Middle frontal gyrus (tissue), 1 donor: ENCODE results near the gene DNAJC7.
"Not testable (repeated sequence)": the region's sequence is repeated elsewhere in the genome, so short reads cannot be mapped to it uniquely, and the experiment has no call there.

ENCODE experiments used
- DNase-seq: peaks from one replicate; pipeline ENCODE4 v3.0.0-alpha.2; 2015; ENCODE audit warnings: low spot score; ENCODE audit errors: extremely low spot score

Gene DNAJC7

DNA sequence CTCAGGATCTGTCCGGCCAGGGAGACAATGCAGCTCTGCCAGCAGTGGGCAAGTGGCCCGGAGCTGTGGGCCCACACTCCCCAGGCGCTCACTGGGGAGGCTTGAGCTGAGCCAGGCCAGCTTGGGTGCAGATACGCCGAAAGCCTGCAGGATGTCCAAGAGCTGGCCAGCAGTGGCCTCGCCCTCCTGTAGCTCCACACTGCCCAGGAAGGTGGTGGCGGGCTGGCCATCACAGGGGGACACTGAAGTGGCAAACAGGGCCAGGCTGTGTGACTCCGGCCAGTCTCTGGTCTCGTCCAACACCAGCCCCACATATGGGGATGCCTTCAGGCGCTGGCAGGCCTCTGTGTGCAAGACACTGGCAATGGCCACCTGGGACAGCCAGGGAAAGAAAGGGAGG lies 23.6 kb upstream of the DNAJC7 start:
- no peak for DNase-seq

- DNase-seq = no peak
Measured at GRCh38 chr17:42039794-42040763, 22.8 kb upstream of the DNAJC7 start.

DNA sequence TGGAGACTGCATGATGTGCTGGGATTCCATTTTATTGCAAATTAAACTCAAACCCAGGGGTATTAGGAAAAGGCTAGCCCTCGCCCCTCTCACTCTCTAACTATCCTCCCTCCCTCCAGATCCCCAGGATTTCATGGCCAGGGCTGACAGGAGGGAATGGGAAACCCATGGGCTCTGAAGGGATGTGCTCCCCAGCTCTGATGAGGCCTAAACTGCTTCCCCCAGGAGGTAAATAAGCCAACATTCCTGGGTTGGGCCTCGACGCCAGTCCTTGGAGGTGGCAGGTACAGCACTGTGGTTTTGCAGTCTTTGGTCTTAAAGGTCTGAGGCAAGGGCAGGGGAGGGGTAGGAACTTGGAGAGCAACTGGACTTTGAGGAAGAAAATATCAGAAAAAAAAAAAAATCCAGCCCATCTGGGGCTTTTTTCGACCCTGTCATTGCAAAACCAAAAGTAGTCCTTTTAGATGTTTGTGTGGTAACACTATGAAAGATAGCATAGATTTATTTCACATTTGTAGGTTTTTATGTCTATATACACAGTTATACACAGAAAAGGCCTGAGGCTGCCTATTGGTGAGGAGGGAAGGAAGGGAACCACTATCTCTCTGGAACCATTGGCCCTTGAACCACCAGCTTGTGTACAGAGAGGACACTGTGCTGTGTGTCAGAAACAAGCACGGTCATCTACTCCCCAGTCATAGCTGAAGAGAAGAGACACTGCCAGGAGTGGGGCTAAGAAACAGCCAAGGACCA lies 21.2 kb upstream of the DNAJC7 start:
- DNase-seq = no peak

- no peak for DNase-seq
Measured at GRCh38 chr17:42034059-42034458, 16.8 kb upstream of the DNAJC7 start.

- DNase-seq = no peak
Measured at GRCh38 chr17:42031584-42031983, 14.3 kb upstream of the DNAJC7 start.

DNA sequence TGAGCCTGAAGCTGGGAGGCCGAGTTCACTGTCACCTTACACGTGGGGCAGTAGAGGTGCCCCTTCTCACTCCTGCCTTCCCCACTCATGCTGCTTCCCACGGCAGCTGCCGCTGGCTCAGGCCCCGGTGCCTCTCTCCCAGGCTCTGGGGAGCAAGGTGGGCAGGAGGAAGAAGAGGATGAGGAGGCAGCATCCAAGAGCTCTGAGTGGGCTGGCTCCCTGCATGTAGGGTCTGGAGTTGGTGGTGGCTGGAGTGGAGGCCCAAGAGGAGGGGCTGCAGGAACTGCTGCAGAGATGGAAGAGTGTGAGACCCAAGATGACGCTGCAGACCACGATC lies 11.5 kb upstream of the DNAJC7 start:
- no peak for DNase-seq

GRCh38 chr17:42027961-42028790 lies 10.9 kb upstream of the DNAJC7 start:
- DNase-seq = no peak

DNA sequence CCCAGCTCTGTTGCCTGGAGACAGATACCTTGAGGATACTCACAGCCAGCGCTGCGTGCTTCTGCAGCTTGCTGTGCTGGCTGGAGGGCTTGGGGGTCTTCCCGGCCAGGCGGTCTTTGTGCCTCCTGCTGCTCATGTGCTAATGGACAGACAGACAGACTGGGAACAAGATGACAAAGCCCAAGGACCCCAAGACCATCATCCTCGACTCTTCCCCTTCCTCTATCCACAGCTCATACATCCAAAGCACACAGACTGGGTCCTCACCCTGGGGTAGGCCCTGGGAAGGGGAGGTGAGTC lies 10.3 kb upstream of the DNAJC7 start:
- no peak for DNase-seq

DNA sequence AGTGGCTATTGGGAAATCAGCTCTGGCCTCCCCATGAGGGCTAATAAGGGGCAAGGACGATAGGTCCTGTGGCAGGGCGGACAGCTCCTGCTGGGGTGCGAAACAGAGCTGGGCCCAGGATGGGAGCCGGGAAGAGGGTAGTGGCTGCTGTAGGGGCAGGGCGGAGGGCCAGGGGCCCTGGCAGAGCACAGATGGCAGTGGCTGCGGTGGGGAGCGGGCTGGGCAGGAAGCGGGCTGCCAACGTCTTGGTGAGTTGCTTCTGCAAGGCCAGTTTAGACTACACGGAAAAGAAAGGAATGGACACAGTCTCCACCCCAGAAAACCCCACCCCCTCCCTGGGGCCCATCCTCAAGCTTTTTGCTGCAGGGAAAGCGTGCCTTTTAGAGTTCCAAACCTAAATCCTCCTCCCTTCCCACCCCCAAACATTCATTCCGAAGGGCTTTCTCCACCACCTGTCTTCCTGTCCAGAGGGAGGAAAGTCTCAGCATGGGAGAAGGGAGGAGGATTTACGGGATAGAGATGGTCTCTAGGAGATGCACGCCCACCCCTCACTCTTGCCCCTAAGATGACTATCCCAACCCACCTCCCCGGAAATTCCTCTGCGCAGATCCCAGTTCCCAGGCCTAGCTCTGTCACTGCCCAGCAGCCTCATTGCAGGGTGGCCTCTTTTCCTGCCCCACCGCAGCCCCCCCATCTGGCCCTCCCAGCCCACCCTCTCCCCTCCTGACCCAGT lies 9.8 kb upstream of the DNAJC7 start:
- DNase-seq = no peak

GRCh38 chr17:42025936-42026335 lies 8.7 kb upstream of the DNAJC7 start:
- DNase-seq = no peak

DNA sequence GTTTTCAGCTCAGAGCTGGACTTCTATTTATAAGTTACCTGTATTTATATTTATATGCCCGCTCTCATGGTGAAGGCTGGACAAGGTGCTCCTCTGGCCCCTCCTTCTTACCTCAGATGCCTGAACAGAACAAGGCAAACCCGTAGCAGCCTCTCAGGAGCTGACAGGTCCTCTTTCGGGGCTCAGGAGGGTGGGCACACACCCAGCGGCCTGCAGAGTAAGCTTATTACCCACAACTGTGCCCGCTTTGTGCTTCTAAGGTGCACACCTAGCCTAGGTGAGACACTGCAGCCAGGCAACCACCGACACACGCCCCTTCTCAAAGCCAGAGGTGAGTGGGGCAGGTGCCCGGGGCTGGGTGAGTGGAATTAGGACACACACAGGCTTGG lies 7.9 kb upstream of the DNAJC7 start:
- DNase-seq = no peak

DNA sequence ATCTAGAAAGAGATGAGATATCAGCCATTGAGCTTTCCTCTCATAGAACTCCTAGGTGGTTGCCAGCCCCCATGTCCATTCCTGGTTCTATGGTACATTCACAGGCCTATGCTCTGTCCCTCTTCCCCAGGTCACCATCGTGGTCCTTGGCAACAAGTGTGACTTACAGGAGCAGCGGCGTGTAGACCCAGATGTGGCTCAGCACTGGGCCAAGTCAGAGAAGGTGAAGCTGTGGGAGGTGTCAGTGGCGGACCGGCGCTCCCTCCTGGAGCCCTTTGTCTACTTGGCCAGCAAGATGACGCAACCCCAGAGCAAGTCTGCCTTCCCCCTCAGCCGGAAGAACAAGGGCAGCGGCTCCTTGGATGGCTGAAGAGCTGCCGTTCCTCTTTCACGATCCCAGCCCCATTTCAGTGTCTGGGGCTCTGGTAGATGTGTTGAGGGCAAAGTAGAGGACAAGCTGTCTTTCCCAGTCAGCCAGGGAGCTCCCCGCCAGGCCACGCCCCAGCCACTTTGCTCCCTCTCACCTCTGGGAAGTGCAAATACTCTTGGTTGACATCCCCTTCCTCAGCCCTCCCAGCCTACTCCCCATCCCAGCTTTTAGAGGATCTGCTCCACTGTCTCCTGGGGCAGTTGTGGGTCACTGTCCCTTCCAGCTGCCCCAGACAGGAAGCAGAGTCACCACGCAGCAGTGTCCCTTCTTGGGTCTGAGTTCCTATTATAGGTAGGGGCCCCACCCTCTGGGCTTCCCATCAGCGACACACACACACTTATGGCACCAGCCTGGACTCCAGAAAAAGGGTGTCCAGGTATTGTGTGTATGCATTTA lies 6.5 kb upstream of the DNAJC7 start:
- DNase-seq = no peak

DNA sequence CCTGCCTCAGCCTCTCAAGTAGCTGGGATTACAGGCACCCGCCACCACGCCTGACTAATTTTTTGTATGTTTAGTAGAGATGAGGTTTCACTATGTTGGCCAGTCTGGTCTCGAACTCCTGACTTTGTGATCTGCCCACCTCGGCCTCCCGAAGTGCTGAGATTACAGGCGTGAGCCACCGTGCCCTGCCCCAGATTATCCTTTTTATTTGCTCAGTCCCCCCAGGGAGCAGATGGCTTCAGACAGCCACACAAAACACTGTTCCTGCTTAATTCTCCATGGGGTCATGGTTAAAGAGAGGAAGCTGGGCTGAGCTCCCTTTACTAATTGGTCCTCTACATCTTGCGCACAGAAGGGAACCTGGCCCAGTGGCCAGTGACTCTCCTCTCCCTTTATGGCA lies 3.6 kb upstream of the DNAJC7 start:
- not testable (repeated sequence) for DNase-seq

GRCh38 chr17:42019509-42020404 lies 2.5 kb upstream of the DNAJC7 start, which contains the start of gene NKIRAS2:
NKIRAS2 (plus strand) TSS chr17:42020090; CDS start chr17:42021578, 1,488 bp downstream.
- peak; percentile 80 for DNase-seq

DNA sequence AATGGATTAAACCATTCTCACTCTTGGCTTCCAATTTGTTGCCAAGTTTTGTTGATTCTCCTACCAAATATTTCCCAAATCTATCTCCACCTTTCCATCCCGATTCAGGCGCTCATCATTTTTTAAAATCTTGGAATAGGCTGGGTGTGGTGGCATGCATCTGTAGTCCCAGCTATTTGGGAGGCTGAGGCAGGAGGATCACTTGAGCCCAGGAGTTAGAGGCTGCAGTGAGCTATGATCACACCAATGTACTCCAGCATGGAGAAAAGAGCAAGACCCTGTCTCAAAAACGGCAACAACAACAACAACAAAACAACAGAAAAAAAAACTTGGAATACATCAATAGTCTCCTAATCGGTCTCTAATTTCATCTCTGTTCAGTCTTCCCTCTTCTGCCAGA lies 1.7 kb upstream of the DNAJC7 start:
- no peak for DNase-seq

GRCh38 chr17:42018339-42018738 lies 1.1 kb upstream of the DNAJC7 start:
- DNase-seq = no peak

DNA sequence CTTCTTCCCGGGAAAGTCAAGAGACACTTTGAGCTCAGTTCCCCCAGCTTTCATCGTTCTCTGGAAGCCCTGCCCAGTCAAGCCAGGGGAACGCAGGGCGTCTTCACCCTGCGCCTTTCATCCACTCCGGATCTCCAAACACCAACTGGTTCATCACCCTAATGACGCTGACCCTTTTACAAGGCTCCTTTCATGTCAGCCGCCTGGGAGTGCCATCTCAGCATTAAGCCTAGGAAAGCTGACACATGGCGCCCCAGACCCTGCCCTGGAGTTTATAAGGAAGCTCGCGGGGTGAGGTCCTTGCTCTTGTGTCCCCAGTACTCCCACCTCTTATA lies 594 bp upstream of the DNAJC7 start:
- no peak for DNase-seq

GRCh38 chr17:42016411-42016831 lies 818 bp downstream of the DNAJC7 start:
- no peak for DNase-seq

- not testable (repeated sequence) for DNase-seq
Measured at GRCh38 chr17:42013740-42014139, 3.5 kb downstream of the DNAJC7 start.
